Adipocyte (in vitro differentiated cells): ENCODE results near the gene TMEM245.
A peak's percentile ranks its signal among the peaks of the same experiment; 100 is the strongest.
"Not testable (repeated sequence)": the region's sequence is repeated elsewhere in the genome, so short reads cannot be mapped to it uniquely, and the experiment has no call there.

ENCODE experiments used
- DNase-seq: peaks from one replicate; pipeline ENCODE4 v3.0.0-alpha.2; 2015; ENCODE audit warnings: low read depth
- H3K27me3 ChIP-seq: replicated peaks from 2 replicates; pipeline ENCODE4 v1.7.0; 2013; ENCODE audit warnings: mild to moderate bottlenecking, low read length, moderate library complexity; ENCODE audit not compliant: control insufficient read depth, insufficient read depth
- H3K36me3 ChIP-seq: 2 replicates; pipeline ENCODE4 v1.7.0; 2013; ENCODE audit warnings: low read length, mild to moderate bottlenecking, moderate library complexity; ENCODE audit not compliant: control insufficient read depth, insufficient read depth, severe bottlenecking
- H3K4me1 ChIP-seq: 2 replicates; pipeline ENCODE4 v1.7.0; 2013; ENCODE audit warnings: mild to moderate bottlenecking, low read length, moderate library complexity; ENCODE audit not compliant: control insufficient read depth, insufficient read depth
- H3K4me3 ChIP-seq: 2 replicates; pipeline ENCODE4 v1.7.0; 2013; ENCODE audit warnings: mild to moderate bottlenecking, low read length, moderate library complexity
- H3K9ac ChIP-seq: 2 replicates; pipeline ENCODE4 v1.7.0; 2013; ENCODE audit warnings: mild to moderate bottlenecking, low read length, moderate library complexity
- H3K9me3 ChIP-seq: 2 replicates; pipeline ENCODE4 v1.7.0; 2013; ENCODE audit warnings: mild to moderate bottlenecking, low read length, moderate library complexity; ENCODE audit not compliant: control insufficient read depth

TMEM245 gene

DNA sequence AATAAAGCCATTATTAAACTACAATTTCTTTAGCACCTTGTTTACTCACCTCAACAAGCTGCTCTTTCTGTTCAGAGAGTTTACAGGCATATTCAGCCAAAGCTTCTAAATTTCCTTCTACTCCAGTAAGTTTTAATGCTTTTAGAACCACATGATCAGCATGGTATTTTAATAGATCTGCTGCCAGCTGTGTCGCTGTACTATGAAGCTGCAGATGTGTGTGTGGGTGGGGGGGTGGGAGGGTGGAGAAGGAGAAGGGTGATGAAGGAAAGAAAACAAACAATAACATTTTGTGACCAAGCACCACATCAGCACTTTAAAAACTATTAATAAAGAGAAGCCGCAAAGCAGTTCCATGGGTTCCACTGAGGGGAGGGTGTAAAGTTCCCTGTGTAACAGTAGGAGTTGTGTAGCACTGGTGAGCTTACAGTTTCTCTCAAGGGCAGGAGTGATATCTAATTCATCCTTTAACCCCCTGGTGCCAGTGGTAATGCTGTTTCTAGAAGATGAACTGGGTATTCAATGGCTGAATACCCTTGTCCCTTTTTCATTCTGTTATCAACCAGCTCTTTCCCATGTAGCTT is 147.0 kb downstream of the TMEM245 start:
- Histone ChIP-seq H3K27me3 (no peaks in the 10 kb centered on the region), H3K9ac (no peak overlapping the region), H3K9me3 (peaks cover 3% of the 10 kb centered on the region), H3K4me3 (no peak overlapping the region), H3K36me3 (peaks cover 29% of the 10 kb centered on the region), H3K4me1 (peaks cover 18% of the 10 kb centered on the region)
- peak; percentile 53 for DNase-seq

DNA sequence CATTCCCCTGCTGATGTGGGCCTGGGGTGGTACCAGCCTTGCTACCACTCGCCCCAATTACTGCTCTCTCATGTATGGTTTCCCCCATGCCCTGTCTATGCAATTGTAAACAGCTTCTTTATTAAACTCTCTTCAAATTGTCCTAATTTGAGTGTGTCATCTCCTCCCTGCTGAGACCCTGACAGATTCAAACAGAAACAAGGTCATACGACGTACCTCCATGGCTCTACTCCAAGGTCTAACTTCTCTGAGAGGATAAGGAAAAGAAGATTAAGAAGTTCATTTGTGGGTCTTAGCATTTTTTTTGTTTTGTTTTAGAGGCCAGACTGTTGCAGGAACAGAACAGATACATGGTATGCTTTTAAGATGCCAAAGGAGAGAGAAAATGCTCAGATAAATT is 147.6 kb downstream of the TMEM245 start:
- Histone ChIP-seq H3K9ac (no peak overlapping the region), H3K4me3 (no peak overlapping the region), H3K36me3 (peaks cover 29% of the 10 kb centered on the region), H3K9me3 (peaks cover 3% of the 10 kb centered on the region), H3K27me3 (no peaks in the 10 kb centered on the region), H3K4me1 (peaks cover 17% of the 10 kb centered on the region)
- DNase-seq, result no peak

GRCh38 chr9:108971392-108971791 is 148.4 kb downstream of the TMEM245 start:
- Histone ChIP-seq H3K36me3 (peaks cover 23% of the 10 kb centered on the region), H3K4me1 (peaks cover 17% of the 10 kb centered on the region)
- not testable (repeated sequence) for H3K9me3 ChIP-seq, H3K4me3 ChIP-seq, H3K27me3 ChIP-seq, DNase-seq, H3K9ac ChIP-seq

DNA sequence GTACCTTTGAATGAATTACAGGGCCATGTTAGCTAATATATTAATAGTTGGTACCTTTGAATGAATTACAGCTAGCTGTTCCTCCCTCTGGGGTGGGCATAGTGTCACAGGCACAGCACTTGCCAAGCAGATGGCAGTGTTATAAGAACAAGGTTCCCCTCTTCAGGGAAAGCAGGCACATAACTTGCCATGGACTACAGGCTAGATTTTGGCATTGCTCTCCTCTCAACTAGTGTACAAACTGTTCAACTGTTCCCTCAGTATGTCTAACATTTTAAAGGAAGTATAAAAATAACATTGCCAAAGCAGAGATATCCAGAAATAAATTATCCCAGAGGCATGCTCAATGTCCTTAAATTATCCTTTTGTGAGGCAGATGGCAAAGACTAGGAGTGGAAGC is 151.8 kb downstream of the TMEM245 start:
- Histone ChIP-seq H3K27me3 (no peaks in the 10 kb centered on the region), H3K36me3 (peaks cover 24% of the 10 kb centered on the region), H3K9ac (no peak overlapping the region), H3K9me3 (peaks cover 3% of the 10 kb centered on the region), H3K4me1 (peaks cover 8% of the 10 kb centered on the region), H3K4me3 (no peak overlapping the region)
- no peak for DNase-seq
